GF-D8 (cell line): ENCODE measurements around the gene RELB.
"Not testable (repeated sequence)": the region's sequence is repeated elsewhere in the genome, so short reads cannot be mapped to it uniquely, and the experiment has no call there.

Experiments used
- DNase-seq: peaks from one replicate; lab custom pipeline; 2025; lab: John Stamatoyannopoulos, UW

The RELB gene

DNA sequence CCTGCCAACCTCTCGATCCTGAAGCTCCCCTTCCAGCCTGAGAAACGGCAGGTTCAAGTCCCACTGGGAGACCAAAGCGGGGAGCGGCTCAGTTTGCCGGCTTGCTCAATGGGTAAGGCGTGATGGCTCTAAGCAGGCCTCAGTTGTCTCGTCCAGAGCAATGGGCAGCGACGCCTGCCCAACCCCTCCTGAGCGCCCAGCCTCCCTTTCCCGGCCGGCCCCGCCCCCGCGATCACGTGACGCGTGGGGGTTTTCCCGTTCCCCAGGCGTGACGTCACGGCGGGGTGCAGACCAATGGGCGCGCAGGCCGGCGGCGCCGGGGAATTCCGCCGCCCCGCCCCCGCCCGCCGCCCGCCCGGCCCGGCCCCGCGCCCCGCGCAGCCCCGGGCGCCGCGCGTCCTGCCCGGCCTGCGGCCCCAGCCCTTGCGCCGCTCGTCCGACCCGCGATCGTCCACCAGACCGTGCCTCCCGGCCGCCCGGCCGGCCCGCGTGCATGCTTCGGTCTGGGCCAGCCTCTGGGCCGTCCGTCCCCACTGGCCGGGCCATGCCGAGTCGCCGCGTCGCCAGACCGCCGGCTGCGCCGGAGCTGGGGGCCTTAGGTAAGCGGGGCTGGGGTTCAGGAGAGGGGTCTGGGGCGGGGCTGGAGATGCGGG is at the start of gene RELB:
TSS of gene RELB (plus strand) at position 378 of the 653 bp plus-strand sequence. CDS start at position 494, 116 bp downstream.
- peak; percentile 40 for DNase-seq

- no peak for DNase-seq
Measured at GRCh38 chr19:44954278-44954648, 47.0 kb upstream of the RELB start.

DNA sequence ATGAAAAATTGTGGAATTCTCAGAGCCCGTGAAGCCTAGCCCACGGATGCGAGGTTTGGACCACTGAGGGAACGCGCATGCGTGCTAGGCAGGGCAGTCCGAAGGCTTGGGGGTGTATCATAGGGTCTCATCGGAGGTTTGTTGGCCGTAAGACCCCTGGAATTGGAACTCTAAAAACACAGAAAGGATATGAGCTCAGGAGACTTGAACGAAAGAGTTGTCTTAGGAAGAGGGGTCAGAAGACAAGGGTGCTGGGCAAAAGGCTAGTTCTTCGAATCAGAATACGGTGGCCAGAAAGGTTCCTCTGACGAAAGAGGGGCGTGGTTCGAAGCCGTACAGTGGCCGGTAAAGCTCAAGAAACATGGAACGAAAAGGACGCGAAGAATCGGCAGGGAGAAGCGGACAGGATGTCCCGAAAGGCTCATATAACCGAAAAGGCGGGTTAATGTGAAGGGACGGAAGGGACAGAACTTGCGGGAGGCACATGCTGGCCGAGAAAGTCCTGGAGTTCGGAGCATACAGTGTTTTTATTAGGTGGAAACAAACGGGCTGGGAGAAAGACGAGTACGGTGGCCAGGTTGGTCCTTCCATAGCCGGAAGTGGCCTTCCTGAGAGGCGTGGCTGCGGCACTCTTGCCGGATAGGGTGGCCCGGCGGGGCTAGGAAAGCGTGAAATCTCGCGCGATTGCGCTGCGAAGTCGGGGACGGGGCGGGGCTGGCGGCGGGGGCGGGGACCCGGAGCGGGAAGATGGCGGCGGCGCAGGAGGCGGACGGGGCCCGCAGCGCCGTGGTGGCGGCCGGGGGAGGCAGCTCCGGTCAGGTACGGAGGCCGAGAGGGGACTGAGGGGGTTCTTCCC is 46.4 kb upstream of the RELB start, which contains the start of gene CLPTM1:
TSS of gene CLPTM1 (plus strand) at position 732 of the 856 bp plus-strand sequence. CDS start at position 748, 16 bp downstream.
- peak; percentile 86 for DNase-seq

DNA sequence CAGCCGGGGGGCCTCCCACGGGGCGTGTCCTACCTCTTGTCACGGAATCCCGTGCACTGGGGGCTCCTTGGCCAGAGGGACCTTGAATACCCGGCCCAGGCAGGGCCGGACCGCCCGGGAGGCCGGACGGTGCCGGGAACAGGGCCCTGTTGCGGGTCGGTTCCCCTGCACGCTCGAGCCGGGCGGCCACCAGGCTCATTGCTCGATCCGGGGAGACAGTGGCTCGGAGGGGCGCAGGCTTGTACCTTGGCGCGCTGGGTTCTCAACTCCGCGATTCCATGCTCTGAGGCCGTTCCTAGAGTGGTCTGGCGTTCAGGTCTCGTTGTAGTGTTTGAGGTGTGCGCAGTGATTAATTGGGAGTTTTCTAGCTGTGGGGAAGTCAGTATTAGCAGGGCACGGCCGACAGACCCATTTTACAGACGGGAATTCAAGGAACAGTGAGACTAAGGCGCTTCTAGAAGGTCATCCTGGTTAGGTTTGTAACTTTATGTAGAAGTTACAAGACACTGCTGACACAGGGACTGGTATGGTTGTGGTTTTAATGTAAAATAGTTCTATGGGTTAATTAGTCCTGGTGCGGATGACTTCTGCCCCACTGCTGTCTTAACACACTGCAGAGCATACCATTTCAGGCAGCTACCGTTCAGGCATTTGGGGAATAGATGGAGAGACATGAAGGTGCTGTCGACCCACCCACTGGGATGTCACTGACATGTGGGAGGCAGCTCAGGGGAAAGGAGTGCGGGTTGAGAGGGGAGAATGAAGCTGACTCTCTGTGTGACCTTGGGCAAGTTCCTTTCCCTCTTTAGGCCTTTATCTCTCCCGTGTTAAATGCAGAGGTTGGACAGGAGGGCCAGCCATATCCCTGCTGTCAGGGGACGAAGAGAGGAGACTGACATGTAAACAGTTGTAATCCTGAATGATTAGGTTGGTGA is 45.5 kb upstream of the RELB start:
- no peak for DNase-seq

DNA sequence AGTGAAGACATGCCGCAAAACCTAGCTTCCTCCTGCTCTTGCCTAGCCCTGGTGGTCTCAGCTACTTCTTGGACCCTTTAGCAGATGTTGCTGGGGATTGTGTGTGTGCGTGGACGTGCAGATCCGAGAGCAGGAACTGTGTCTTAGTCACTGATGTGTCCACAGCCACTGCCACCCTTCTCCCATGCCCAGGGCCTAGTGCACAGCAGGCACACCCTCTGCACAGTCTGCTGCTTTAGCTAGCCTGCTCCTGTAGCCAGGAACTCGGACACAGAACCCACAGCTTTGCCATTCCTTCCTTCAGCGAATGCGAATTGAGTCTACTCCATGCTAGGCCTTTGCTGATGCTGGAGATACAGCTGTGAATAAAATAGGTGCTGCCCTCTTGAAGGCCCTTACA is 43.7 kb upstream of the RELB start:
- no peak for DNase-seq

DNA sequence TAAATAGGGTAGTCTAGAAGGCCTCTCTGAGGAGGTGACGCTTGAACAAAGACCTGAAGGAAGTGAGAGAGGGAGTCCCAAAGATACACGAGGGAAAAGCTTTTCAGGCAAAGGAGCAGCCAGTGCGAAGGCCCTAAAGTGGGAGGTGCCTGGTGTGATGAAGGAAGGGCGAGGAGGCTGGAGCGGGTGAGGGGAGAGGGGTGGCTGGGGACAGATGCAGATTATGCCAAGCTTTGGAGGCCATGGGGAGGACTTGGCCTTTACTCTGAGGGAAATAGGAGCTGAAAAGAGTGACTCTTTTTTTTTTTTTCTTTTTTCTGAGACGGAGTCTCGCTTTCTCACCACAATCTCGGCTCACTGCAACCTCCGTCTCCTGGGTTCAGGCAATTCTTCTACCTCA is 43.2 kb upstream of the RELB start:
- no peak for DNase-seq

DNA sequence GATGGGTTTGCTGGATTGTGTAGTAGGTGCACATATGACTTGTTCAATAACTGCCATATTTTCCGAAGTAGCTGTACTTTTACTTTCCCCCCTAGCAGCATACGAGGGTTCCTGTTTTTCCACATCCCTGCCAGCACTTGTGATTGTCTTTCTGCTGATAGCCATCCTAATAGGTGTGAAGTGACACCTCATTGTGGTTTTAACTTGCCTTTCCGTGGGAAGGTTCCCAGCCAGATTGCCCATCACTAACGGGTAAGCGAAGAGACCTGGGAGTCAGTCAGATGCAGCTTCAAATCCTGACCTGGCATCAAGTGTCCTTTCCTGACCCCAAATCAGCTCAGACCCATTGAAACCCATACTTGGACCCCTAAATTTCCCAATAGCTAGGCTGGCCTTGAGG is 41.6 kb upstream of the RELB start:
- DNase-seq = no peak

- DNase-seq = no peak
Measured at GRCh38 chr19:44960906-44961728, 40.1 kb upstream of the RELB start.

DNA sequence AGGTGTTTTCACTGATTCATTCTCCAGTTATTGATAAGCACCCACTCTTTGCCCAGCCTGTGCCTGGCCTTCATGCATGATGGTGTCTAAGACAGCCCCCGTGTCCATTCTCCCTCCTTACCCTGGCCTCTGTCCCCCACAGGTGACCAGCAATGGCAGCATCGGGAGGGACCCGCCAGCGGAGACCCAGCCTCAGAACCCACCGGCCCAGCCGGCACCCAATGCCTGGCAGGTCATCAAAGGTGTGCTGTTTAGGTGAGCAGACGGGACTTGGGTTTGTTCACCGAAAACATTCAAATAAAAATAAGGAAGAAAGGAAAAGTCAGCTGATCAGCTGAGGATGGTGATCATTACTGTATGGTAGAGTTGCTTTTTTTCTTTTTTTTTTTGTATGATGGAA is 39.4 kb upstream of the RELB start:
- no peak for DNase-seq

DNA sequence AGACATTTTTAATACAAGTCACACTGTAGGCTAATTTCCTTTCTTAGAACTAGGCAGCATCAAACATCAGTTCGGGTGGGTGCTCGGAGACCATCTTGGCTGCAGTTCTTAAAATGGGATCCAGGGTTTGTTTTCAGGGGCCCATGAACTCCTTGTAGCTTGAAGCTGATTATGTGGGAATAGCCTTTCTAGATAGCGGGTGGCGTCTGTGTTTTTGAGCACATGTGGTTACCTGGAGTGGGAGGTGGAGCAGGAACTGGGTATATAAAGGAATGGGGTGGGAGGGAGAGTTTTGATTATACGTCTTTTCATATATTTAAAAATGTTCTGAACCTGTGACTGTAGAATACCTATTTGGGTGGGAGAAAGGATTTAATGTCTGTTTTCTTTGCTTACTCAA is 33.1 kb upstream of the RELB start:
- no peak for DNase-seq

GRCh38 chr19:44968670-44969069 is 32.6 kb upstream of the RELB start:
- DNase-seq = no peak

GRCh38 chr19:44969437-44969836 is 31.8 kb upstream of the RELB start:
- DNase-seq = no peak

- not testable (repeated sequence) for DNase-seq
Measured at GRCh38 chr19:44971451-44971850, 29.8 kb upstream of the RELB start.

- no peak for DNase-seq
Measured at GRCh38 chr19:44972802-44973201, 28.5 kb upstream of the RELB start.

- DNase-seq = no peak
Measured at GRCh38 chr19:44973982-44974735, 27.1 kb upstream of the RELB start.

- DNase-seq = no peak
Measured at GRCh38 chr19:44974857-44975256, 26.4 kb upstream of the RELB start.

GRCh38 chr19:44975444-44975843 is 25.8 kb upstream of the RELB start:
- no peak for DNase-seq

DNA sequence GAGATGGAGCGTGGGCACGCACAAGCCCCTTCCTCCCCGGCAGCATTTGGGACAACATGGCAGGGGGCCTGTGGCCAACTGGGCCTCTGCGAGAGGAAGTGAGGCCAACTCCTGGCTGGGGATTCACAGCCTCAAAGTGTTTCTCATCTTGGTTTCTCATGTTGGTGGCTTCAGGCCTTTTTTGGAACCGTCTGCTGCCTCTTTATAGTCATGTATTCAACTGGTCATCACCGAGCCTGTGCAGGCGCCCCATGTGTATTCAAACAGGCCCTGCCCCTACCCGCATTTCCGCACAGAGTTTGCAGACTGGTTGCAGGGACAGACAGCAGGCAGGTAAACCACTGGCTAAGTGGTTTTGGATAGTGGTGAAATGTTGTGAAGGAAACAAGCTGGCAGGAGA is 17.3 kb upstream of the RELB start:
- DNase-seq = no peak

DNA sequence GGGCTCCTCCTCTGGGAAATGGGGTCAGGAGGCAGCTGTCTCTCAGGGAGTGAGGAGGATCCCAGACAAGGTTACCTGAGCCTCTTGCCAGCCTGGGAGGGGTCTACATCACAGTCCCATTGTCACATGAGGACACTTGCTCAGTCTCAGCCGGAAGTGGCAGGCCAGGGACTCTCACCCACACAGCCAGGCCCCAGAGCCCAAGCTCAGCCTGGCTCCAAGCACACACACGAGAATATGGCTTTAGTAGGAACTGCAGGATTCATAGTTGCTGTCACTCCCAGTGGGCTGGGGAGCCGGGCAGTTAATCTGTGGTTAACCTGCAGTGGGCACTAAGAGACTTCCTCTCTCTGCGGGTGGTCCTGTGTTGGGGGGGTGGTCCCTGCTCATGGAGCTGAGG is 15.8 kb upstream of the RELB start:
- DNase-seq = no peak

DNA sequence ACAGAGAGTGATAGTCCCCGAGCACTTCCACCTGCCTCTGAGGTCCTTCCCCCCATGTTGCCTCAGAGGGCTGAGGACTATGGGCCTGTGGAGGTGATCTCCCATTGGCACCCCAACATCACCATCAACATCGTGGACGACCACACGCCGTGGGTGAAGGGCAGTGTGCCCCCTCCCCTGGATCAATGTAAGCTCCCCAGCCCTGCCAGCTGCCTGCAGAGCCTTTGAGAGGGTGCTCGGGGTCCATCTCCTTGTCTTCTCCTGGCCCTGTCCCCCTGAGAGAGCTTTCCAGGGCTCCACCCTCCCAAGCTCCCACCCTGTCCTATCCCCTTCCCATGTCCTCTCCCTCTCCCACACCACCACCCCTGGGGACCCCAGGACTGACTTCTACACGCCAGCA is 14.9 kb upstream of the RELB start:
- no peak for DNase-seq
